Dendritic cell treated with granulocyte-macrophage colony-stimulating factor and Interleukin-4, amounts not matched to agents 40 ng/mL and 50 ng/mL, for 4 days (primary cell): ENCODE results near the gene KLK10.

Experiments used
- H3K27ac Mint-ChIP-seq: one replicate; pipeline ENCODE4 v1.8.0; 2022; ENCODE audit warnings: mild to moderate bottlenecking, mixed read lengths
- H3K27me3 Mint-ChIP-seq: one replicate; pipeline ENCODE4 v1.8.0; 2022; ENCODE audit warnings: mild to moderate bottlenecking, mixed read lengths
- H3K36me3 Mint-ChIP-seq: one replicate; pipeline ENCODE4 v1.8.0; 2022; ENCODE audit warnings: low read depth, mixed read lengths
- H3K4me1 Mint-ChIP-seq: one replicate; pipeline ENCODE4 v1.8.0; 2022; ENCODE audit warnings: low read depth, mixed read lengths
- H3K4me3 Mint-ChIP-seq: one replicate; pipeline ENCODE4 v1.8.0; 2022; ENCODE audit warnings: mild to moderate bottlenecking, moderate library complexity, mixed read lengths
- H3K9me3 Mint-ChIP-seq: one replicate; pipeline ENCODE4 v1.8.0; 2022; ENCODE audit warnings: mixed read lengths
- intact Hi-C: fragments of 100-400 bp; cut with micrococcal nuclease; formaldehyde crosslinking; loops from one replicate; pipeline ENCODE4 v1.15.0; 2022

Gene KLK10

GRCh38 chr19:51019544-51019925 lies at the start of gene KLK10:
Gene KLK10, minus strand, starts transcription at chr19:51019709. Its CDS starts 579 bp downstream, at chr19:51019130.
- Mint-ChIP-seq H3K36me3 (no peaks in the 10 kb centered on the region), H3K27ac (no peak within 1 kb of the TSS), H3K4me1 (peaks cover 27% of the 10 kb centered on the region), H3K4me3 (peak within 1 kb of the TSS; percentile 75), H3K27me3 (peaks cover 75% of the 10 kb centered on the region), H3K9me3 (no peaks in the 10 kb centered on the region)
- intact Hi-C loops: loop anchor here (5.0 kb wide), 1 partner anchor 92 kb away; no protein-coding TSS in a partner anchor

GRCh38 chr19:51066393-51067186 lies 47.1 kb upstream of the KLK10 start:
- Mint-ChIP-seq H3K36me3 (no peaks in the 10 kb centered on the region), H3K4me1 (peaks cover 17% of the 10 kb centered on the region), H3K27ac (no peak overlapping the region), H3K9me3 (no peaks in the 10 kb centered on the region), H3K27me3 (peaks cover 41% of the 10 kb centered on the region), H3K4me3 (no peak overlapping the region)
- intact Hi-C loops: no loop called here

- H3K4me1 Mint-ChIP-seq: peaks cover 17% of the 10 kb centered on the region
- peaks cover 48% of the 10 kb centered on the region for H3K27me3 Mint-ChIP-seq
- H3K9me3 Mint-ChIP-seq: no peaks in the 10 kb centered on the region
- peak overlapping the region; percentile 44 for H3K4me3 Mint-ChIP-seq
- no peak overlapping the region for H3K27ac Mint-ChIP-seq
- intact Hi-C loops: no loop called here
- no peaks in the 10 kb centered on the region for H3K36me3 Mint-ChIP-seq
Measured at GRCh38 chr19:51065221-51065960, 45.9 kb upstream of the KLK10 start.

GRCh38 chr19:51064534-51065220 lies 45.2 kb upstream of the KLK10 start, which contains the start of gene KLK13:
Gene KLK13, minus strand, starts transcription at chr19:51065092. Its CDS starts 25 bp downstream, at chr19:51065067.
- Mint-ChIP-seq H3K9me3 (no peaks in the 10 kb centered on the region), H3K36me3 (no peaks in the 10 kb centered on the region), H3K27me3 (peaks cover 51% of the 10 kb centered on the region), H3K27ac (no peak within 1 kb of the TSS), H3K4me3 (peak within 1 kb of the TSS; percentile 44), H3K4me1 (peaks cover 17% of the 10 kb centered on the region)
- intact Hi-C loops: no loop called here

GRCh38 chr19:51063664-51064063 lies 44.2 kb upstream of the KLK10 start:
- no peaks in the 10 kb centered on the region for H3K9me3 Mint-ChIP-seq
- H3K27me3 Mint-ChIP-seq: peaks cover 54% of the 10 kb centered on the region
- intact Hi-C loops: no loop called here
- H3K36me3 Mint-ChIP-seq: no peaks in the 10 kb centered on the region
- H3K4me1 Mint-ChIP-seq: peaks cover 17% of the 10 kb centered on the region
- H3K27ac Mint-ChIP-seq: no peak overlapping the region
- H3K4me3 Mint-ChIP-seq: no peak overlapping the region

- Mint-ChIP-seq H3K4me1 (peaks cover 10% of the 10 kb centered on the region), H3K9me3 (no peaks in the 10 kb centered on the region), H3K4me3 (no peak overlapping the region), H3K27ac (no peak overlapping the region), H3K36me3 (no peaks in the 10 kb centered on the region), H3K27me3 (peaks cover 46% of the 10 kb centered on the region)
- intact Hi-C loops: no loop called here
Measured at GRCh38 chr19:51060973-51061372, 41.5 kb upstream of the KLK10 start.

- H3K27ac Mint-ChIP-seq: no peak overlapping the region
- H3K27me3 Mint-ChIP-seq: peaks cover 44% of the 10 kb centered on the region
- no peak overlapping the region for H3K4me3 Mint-ChIP-seq
- intact Hi-C loops: no loop called here
- H3K4me1 Mint-ChIP-seq: peaks cover 3% of the 10 kb centered on the region
- no peaks in the 10 kb centered on the region for H3K36me3 Mint-ChIP-seq
- H3K9me3 Mint-ChIP-seq: no peaks in the 10 kb centered on the region
Measured at GRCh38 chr19:51060336-51060735, 40.8 kb upstream of the KLK10 start.

GRCh38 chr19:51059715-51060114 lies 40.2 kb upstream of the KLK10 start:
- no peaks in the 10 kb centered on the region for H3K4me1 Mint-ChIP-seq
- intact Hi-C loops: no loop called here
- H3K4me3 Mint-ChIP-seq: no peak overlapping the region
- H3K27me3 Mint-ChIP-seq: peaks cover 42% of the 10 kb centered on the region
- H3K27ac Mint-ChIP-seq: no peak overlapping the region
- no peaks in the 10 kb centered on the region for H3K9me3 Mint-ChIP-seq
- H3K36me3 Mint-ChIP-seq: no peaks in the 10 kb centered on the region

GRCh38 chr19:51055866-51056265 lies 36.4 kb upstream of the KLK10 start:
- intact Hi-C loops: no loop called here
- H3K9me3 Mint-ChIP-seq: no peaks in the 10 kb centered on the region
- no peak overlapping the region for H3K27ac Mint-ChIP-seq
- H3K4me1 Mint-ChIP-seq: no peaks in the 10 kb centered on the region
- H3K27me3 Mint-ChIP-seq: peaks cover 38% of the 10 kb centered on the region
- no peaks in the 10 kb centered on the region for H3K36me3 Mint-ChIP-seq
- no peak overlapping the region for H3K4me3 Mint-ChIP-seq

- H3K9me3 Mint-ChIP-seq: no peaks in the 10 kb centered on the region
- H3K27ac Mint-ChIP-seq: no peak overlapping the region
- H3K27me3 Mint-ChIP-seq: peaks cover 21% of the 10 kb centered on the region
- H3K36me3 Mint-ChIP-seq: no peaks in the 10 kb centered on the region
- H3K4me1 Mint-ChIP-seq: no peaks in the 10 kb centered on the region
- no peak overlapping the region for H3K4me3 Mint-ChIP-seq
- intact Hi-C loops: no loop called here
Measured at GRCh38 chr19:51047031-51047335, 27.5 kb upstream of the KLK10 start.

GRCh38 chr19:51044327-51044726 lies 24.8 kb upstream of the KLK10 start:
- peaks cover 18% of the 10 kb centered on the region for H3K27me3 Mint-ChIP-seq
- H3K9me3 Mint-ChIP-seq: no peaks in the 10 kb centered on the region
- intact Hi-C loops: no loop called here
- H3K4me1 Mint-ChIP-seq: no peaks in the 10 kb centered on the region
- no peak overlapping the region for H3K27ac Mint-ChIP-seq
- no peaks in the 10 kb centered on the region for H3K36me3 Mint-ChIP-seq
- no peak overlapping the region for H3K4me3 Mint-ChIP-seq

- Mint-ChIP-seq H3K36me3 (no peaks in the 10 kb centered on the region), H3K27ac (no peak overlapping the region), H3K4me3 (no peak overlapping the region), H3K9me3 (no peaks in the 10 kb centered on the region), H3K27me3 (peaks cover 14% of the 10 kb centered on the region), H3K4me1 (no peaks in the 10 kb centered on the region)
- intact Hi-C loops: no loop called here
Measured at GRCh38 chr19:51043497-51043896, 24.0 kb upstream of the KLK10 start.

- Mint-ChIP-seq H3K9me3 (no peaks in the 10 kb centered on the region), H3K4me3 (no peak overlapping the region), H3K27me3 (peaks cover 7% of the 10 kb centered on the region), H3K27ac (no peak overlapping the region), H3K4me1 (no peaks in the 10 kb centered on the region), H3K36me3 (no peaks in the 10 kb centered on the region)
- intact Hi-C loops: no loop called here
Measured at GRCh38 chr19:51040151-51040550, 20.6 kb upstream of the KLK10 start.

GRCh38 chr19:51036519-51036918 lies 17.0 kb upstream of the KLK10 start:
- peaks cover 17% of the 10 kb centered on the region for H3K27me3 Mint-ChIP-seq
- intact Hi-C loops: no loop called here
- H3K27ac Mint-ChIP-seq: no peak overlapping the region
- no peak overlapping the region for H3K4me3 Mint-ChIP-seq
- no peaks in the 10 kb centered on the region for H3K9me3 Mint-ChIP-seq
- H3K4me1 Mint-ChIP-seq: no peaks in the 10 kb centered on the region
- H3K36me3 Mint-ChIP-seq: no peaks in the 10 kb centered on the region
